Thyroid gland (tissue), 4 donors: ENCODE data around the gene APBB2.

Source experiments
- POLR2A ChIP-seq, 2 donors: fragments of 450-650 bp; IDR thresholded peaks; one replicate each; pipeline ENCODE4 v1.6.1; 2017; ENCODE audit warnings: antibody characterized with exemption in 2 of 2, mild to moderate bottlenecking in 2 of 2, moderate library complexity in 1 of 2
- TF ChIP-seq, protein P1 (sequence below), 6 experiments: fragments of 200-600 bp in 3 of 6; fragments of 450-650 bp in 3 of 6; sonication (generic) in 3 of 6; IDR thresholded peaks; one replicate each; pipeline ENCODE4 v1.5.1; 2016 to 2019; ENCODE audit warnings: antibody characterized with exemption in 6 of 6, mild to moderate bottlenecking in 2 of 6, inconsistent platforms in 1 of 6, moderate library complexity in 1 of 6

DNA sequence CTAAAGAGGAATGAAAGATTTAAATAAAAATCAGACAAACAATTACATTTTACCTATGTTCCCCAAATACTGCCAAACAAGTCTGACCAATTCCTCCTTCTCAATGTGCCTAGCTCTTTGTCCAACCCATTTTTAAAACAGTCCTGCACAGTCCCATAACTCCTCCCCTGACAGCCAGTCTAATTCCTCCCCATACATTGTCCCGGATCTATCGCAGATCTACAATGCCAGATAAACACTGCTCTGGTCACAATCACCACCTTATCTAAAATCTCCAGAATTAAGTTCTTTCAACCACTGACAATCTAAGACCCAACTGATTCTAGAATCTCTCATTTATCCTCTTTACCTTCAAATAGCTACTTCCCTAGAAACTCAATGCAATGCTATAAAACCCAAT is 176.0 kb downstream of the APBB2 start:
- TF ChIP-seq, protein P1, sequence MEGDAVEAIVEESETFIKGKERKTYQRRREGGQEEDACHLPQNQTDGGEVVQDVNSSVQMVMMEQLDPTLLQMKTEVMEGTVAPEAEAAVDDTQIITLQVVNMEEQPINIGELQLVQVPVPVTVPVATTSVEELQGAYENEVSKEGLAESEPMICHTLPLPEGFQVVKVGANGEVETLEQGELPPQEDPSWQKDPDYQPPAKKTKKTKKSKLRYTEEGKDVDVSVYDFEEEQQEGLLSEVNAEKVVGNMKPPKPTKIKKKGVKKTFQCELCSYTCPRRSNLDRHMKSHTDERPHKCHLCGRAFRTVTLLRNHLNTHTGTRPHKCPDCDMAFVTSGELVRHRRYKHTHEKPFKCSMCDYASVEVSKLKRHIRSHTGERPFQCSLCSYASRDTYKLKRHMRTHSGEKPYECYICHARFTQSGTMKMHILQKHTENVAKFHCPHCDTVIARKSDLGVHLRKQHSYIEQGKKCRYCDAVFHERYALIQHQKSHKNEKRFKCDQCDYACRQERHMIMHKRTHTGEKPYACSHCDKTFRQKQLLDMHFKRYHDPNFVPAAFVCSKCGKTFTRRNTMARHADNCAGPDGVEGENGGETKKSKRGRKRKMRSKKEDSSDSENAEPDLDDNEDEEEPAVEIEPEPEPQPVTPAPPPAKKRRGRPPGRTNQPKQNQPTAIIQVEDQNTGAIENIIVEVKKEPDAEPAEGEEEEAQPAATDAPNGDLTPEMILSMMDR (IDR thresholded peaks at IDR 0.05), result no peak
- no peak for TF ChIP-seq POLR2A (IDR thresholded peaks at IDR 0.05)
